GM19463 (cell line): ENCODE measurements around the gene PHACTR3.

ENCODE experiments used
- ATAC-seq: cut with Tn5 transposase; IDR thresholded peaks from one replicate; pipeline ENCODE4 v1.9.1; 2021; ENCODE audit warnings: mild to moderate bottlenecking, moderate library complexity; ENCODE audit not compliant: unreplicated experiment

PHACTR3 gene

GRCh38 chr20:59785986-59786795 is 181.9 kb downstream of the PHACTR3 start:
- ATAC-seq, result no peak

- no peak for ATAC-seq
Observed at GRCh38 chr20:59786801-59787537, 182.6 kb downstream of the PHACTR3 start.

- no peak for ATAC-seq
Observed at GRCh38 chr20:59787538-59787890, 183.2 kb downstream of the PHACTR3 start.

GRCh38 chr20:59788196-59788735 is 183.9 kb downstream of the PHACTR3 start:
- no peak for ATAC-seq

GRCh38 chr20:59788811-59789397 is 184.6 kb downstream of the PHACTR3 start:
- ATAC-seq, result no peak

GRCh38 chr20:59789686-59790085 is 185.3 kb downstream of the PHACTR3 start:
- ATAC-seq, result no peak

- no peak for ATAC-seq
Observed at GRCh38 chr20:59790346-59790745, 186.0 kb downstream of the PHACTR3 start.

GRCh38 chr20:59792300-59792699 is 188.0 kb downstream of the PHACTR3 start:
- no peak for ATAC-seq

- no peak for ATAC-seq
Observed at GRCh38 chr20:59794555-59794954, 190.2 kb downstream of the PHACTR3 start.

GRCh38 chr20:59800309-59800708 is 196.0 kb downstream of the PHACTR3 start:
- ATAC-seq, result no peak

- ATAC-seq, result no peak
Observed at GRCh38 chr20:59802018-59802417, 197.7 kb downstream of the PHACTR3 start.

- no peak for ATAC-seq
Observed at GRCh38 chr20:59802471-59803221, 198.3 kb downstream of the PHACTR3 start.

- no peak for ATAC-seq
Observed at GRCh38 chr20:59804347-59804746, 200.0 kb downstream of the PHACTR3 start.

- ATAC-seq, result no peak
Observed at GRCh38 chr20:59804871-59805665, 200.7 kb downstream of the PHACTR3 start.

- no peak for ATAC-seq
Observed at GRCh38 chr20:59805786-59806577, 201.6 kb downstream of the PHACTR3 start.

GRCh38 chr20:59806578-59806975 is 202.2 kb downstream of the PHACTR3 start:
- no peak for ATAC-seq

- ATAC-seq, result no peak
Observed at GRCh38 chr20:59807909-59808728, 203.8 kb downstream of the PHACTR3 start.

GRCh38 chr20:59808729-59809381 is 204.5 kb downstream of the PHACTR3 start:
- ATAC-seq, result no peak
